Hepatic stellate cell (primary cell): ENCODE data around the gene ASCL1.

ENCODE experiments used
- DNase-seq: peaks from one replicate; pipeline ENCODE4 v3.0.0; 2011; ENCODE audit warnings: low spot score

ASCL1 gene

GRCh38 chr12:102951841-102952240 is 5.6 kb upstream of the ASCL1 start:
- DNase-seq = no peak

- DNase-seq = no peak
Measured at GRCh38 chr12:102953221-102953620, 4.3 kb upstream of the ASCL1 start.

GRCh38 chr12:102954134-102954533 is 3.3 kb upstream of the ASCL1 start:
- DNase-seq = no peak

- DNase-seq = no peak
Measured at GRCh38 chr12:102955926-102956737, 1.3 kb upstream of the ASCL1 start.

- no peak for DNase-seq
Measured at GRCh38 chr12:102956738-102957327, 641 bp upstream of the ASCL1 start.

GRCh38 chr12:102958073-102958829 is 777 bp downstream of the ASCL1 start:
- DNase-seq = peak; percentile 32

GRCh38 chr12:102958830-102959176 is 1.3 kb downstream of the ASCL1 start:
- no peak for DNase-seq

GRCh38 chr12:102959391-102959790 is 1.9 kb downstream of the ASCL1 start:
- DNase-seq = no peak

GRCh38 chr12:102960766-102961465 is 3.4 kb downstream of the ASCL1 start:
- no peak for DNase-seq

GRCh38 chr12:102961466-102961855 is 4.0 kb downstream of the ASCL1 start:
- no peak for DNase-seq

GRCh38 chr12:102962532-102962931 is 5.1 kb downstream of the ASCL1 start:
- DNase-seq = no peak

GRCh38 chr12:102962986-102963385 is 5.5 kb downstream of the ASCL1 start:
- no peak for DNase-seq

- DNase-seq = no peak
Measured at GRCh38 chr12:102963796-102964195, 6.3 kb downstream of the ASCL1 start.

GRCh38 chr12:102964872-102965271 is 7.4 kb downstream of the ASCL1 start:
- no peak for DNase-seq

- DNase-seq = no peak
Measured at GRCh38 chr12:102965281-102966155, 8.0 kb downstream of the ASCL1 start.

- DNase-seq = no peak
Measured at GRCh38 chr12:102966200-102966863, 8.9 kb downstream of the ASCL1 start.

- DNase-seq = no peak
Measured at GRCh38 chr12:102970780-102971179, 13.3 kb downstream of the ASCL1 start.

- DNase-seq = no peak
Measured at GRCh38 chr12:102971227-102971626, 13.8 kb downstream of the ASCL1 start.

- DNase-seq = no peak
Measured at GRCh38 chr12:102973583-102973982, 16.1 kb downstream of the ASCL1 start.

- DNase-seq = no peak
Measured at GRCh38 chr12:102976609-102977280, 19.3 kb downstream of the ASCL1 start.
